Trophoblast cell (in vitro differentiated cells and primary cell): ENCODE results near the gene NLRC5.
A peak's percentile ranks its signal among the peaks of the same experiment; 100 is the strongest.

Experiments used
- DNase-seq, 2 donors: peaks; one replicate each; pipeline ENCODE4 v3.0.0-alpha.2; 2016
- H2AFZ ChIP-seq: 2 replicates; pipeline ENCODE4 v1.6.1; 2013; ENCODE audit warnings: low read length, moderate library complexity, mild to moderate bottlenecking; ENCODE audit not compliant: insufficient read depth, poor library complexity
- H2AK5ac ChIP-seq: 2 replicates; pipeline ENCODE4 v1.6.1; 2013; ENCODE audit warnings: mild to moderate bottlenecking, low read length
- H2BK120ac ChIP-seq: 2 replicates; pipeline ENCODE4 v1.6.1; 2013; ENCODE audit warnings: low read length, mild to moderate bottlenecking, moderate library complexity; ENCODE audit not compliant: insufficient read depth, poor library complexity
- H2BK12ac ChIP-seq: 2 replicates; pipeline ENCODE4 v1.6.1; 2013; ENCODE audit warnings: mild to moderate bottlenecking, low read length, moderate library complexity
- H2BK5ac ChIP-seq: 2 replicates; pipeline ENCODE4 v1.6.1; 2013; ENCODE audit warnings: low read length, low read depth, moderate library complexity, mild to moderate bottlenecking; ENCODE audit not compliant: poor library complexity
- H3K14ac ChIP-seq: 2 replicates; pipeline ENCODE4 v1.6.1; 2013; ENCODE audit warnings: mild to moderate bottlenecking, low read length
- H3K18ac ChIP-seq: 2 replicates; pipeline ENCODE4 v1.6.1; 2013; ENCODE audit warnings: mild to moderate bottlenecking, low read length
- H3K23ac ChIP-seq: 2 replicates; pipeline ENCODE4 v1.6.1; 2013; ENCODE audit warnings: low read length
- H3K27ac ChIP-seq: 2 replicates; pipeline ENCODE4 v1.5.1; 2013; ENCODE audit warnings: low read depth, mild to moderate bottlenecking, inconsistent platforms, low read length, moderate library complexity
- H3K27me3 ChIP-seq: 2 replicates; pipeline ENCODE4 v1.6.1; 2013; ENCODE audit warnings: inconsistent platforms, mild to moderate bottlenecking, low read length, moderate library complexity; ENCODE audit not compliant: insufficient read depth
- H3K36me3 ChIP-seq, 2 experiments: 1 replicate in 1 of 2; 2 replicates in 1 of 2; pipeline ENCODE4 v1.6.1; 2013; ENCODE audit warnings: low read length in 2 of 2, mild to moderate bottlenecking in 2 of 2, moderate library complexity in 1 of 2; ENCODE audit not compliant: insufficient read depth in 2 of 2, control insufficient read depth in 1 of 2
- H3K4ac ChIP-seq: 2 replicates; pipeline ENCODE4 v1.6.1; 2013; ENCODE audit warnings: low read depth, mild to moderate bottlenecking, low read length, moderate library complexity
- H3K4me1 ChIP-seq, 2 experiments: 1 replicate in 1 of 2; 2 replicates in 1 of 2; pipeline ENCODE4 v1.6.1; 2013; ENCODE audit warnings: low read length in 2 of 2, mild to moderate bottlenecking in 2 of 2, moderate library complexity in 1 of 2; ENCODE audit not compliant: insufficient read depth in 2 of 2, control insufficient read depth in 1 of 2
- H3K4me2 ChIP-seq: 2 replicates; pipeline ENCODE4 v1.6.1; 2013; ENCODE audit warnings: inconsistent platforms, mild to moderate bottlenecking, low read length, moderate library complexity
- H3K4me3 ChIP-seq: 2 replicates; pipeline ENCODE4 v1.5.1; 2013; ENCODE audit warnings: mild to moderate bottlenecking, low read depth, low read length, inconsistent platforms
- H3K79me1 ChIP-seq: one replicate; pipeline ENCODE4 v1.6.1; 2013; ENCODE audit warnings: low read length
- H3K79me2 ChIP-seq: 2 replicates; pipeline ENCODE4 v1.6.1; 2013; ENCODE audit warnings: low read length, mild to moderate bottlenecking; ENCODE audit not compliant: control insufficient read depth, insufficient read depth, poor library complexity
- H3K9ac ChIP-seq: 2 replicates; pipeline ENCODE4 v1.6.1; 2013; ENCODE audit warnings: mild to moderate bottlenecking, low read length
- H3K9me3 ChIP-seq: 2 replicates; pipeline ENCODE4 v1.6.1; 2013; ENCODE audit warnings: low read depth, mild to moderate bottlenecking, control low read depth, inconsistent platforms, low read length; ENCODE audit not compliant: insufficient read depth
- H4K12ac ChIP-seq: 2 replicates; pipeline ENCODE4 v1.6.1; 2013; ENCODE audit warnings: low read depth, mild to moderate bottlenecking, low read length, moderate library complexity
- H4K8ac ChIP-seq: 2 replicates; pipeline ENCODE4 v1.6.1; 2013; ENCODE audit warnings: low read depth, mild to moderate bottlenecking, low read length, moderate library complexity
- H4K91ac ChIP-seq: one replicate; pipeline ENCODE4 v1.6.1; 2013; ENCODE audit warnings: low read depth, mild to moderate bottlenecking, low read length, moderate library complexity
- WGBS: extraction: QIAGEN DNeasy Blood & Tissue Kit; methylation state at CpG from one replicate; pipeline ENCODE4 v1.1.7; 2013; ENCODE audit warnings: missing lambda C conversion rate; ENCODE audit not compliant: insufficient read length, insufficient coverage; ENCODE audit errors: extremely low coverage; 5-methylcytosine and 5-hydroxymethylcytosine counted together

The NLRC5 gene

GRCh38 chr16:56960681-56961281 lies 28.6 kb upstream of the NLRC5 start:
- H3K4ac ChIP-seq = no peak overlapping the region
- H2BK12ac ChIP-seq = no peak overlapping the region
- no peaks in the 10 kb centered on the region for H3K79me1 ChIP-seq
- H3K4me1 ChIP-seq = no peaks in the 10 kb centered on the region
- WGBS = no CpG with 5 or more reads among the region's 13 CpGs
- H3K23ac ChIP-seq = no peak overlapping the region
- no peak overlapping the region for H2BK120ac ChIP-seq
- H3K27ac ChIP-seq = no peak overlapping the region
- H3K14ac ChIP-seq = no peak overlapping the region
- H3K36me3 ChIP-seq = no peaks in the 10 kb centered on the region
- H2AK5ac ChIP-seq = no peak overlapping the region
- H3K18ac ChIP-seq = no peak overlapping the region
- no peaks in the 10 kb centered on the region for H3K9me3 ChIP-seq
- peak; percentile 77 to 82 for DNase-seq
- no peak overlapping the region for H4K12ac ChIP-seq
- no peaks in the 10 kb centered on the region for H3K27me3 ChIP-seq
- H4K8ac ChIP-seq = no peak overlapping the region
- H4K91ac ChIP-seq = no peak overlapping the region
- H3K4me2 ChIP-seq = no peak overlapping the region
- H2BK5ac ChIP-seq = no peak overlapping the region
- H2AFZ ChIP-seq = no peak overlapping the region
- no peak overlapping the region for H3K4me3 ChIP-seq
- H3K79me2 ChIP-seq = no peaks in the 10 kb centered on the region
- no peak overlapping the region for H3K9ac ChIP-seq

- no peak overlapping the region for H3K4ac ChIP-seq
Observed at GRCh38 chr16:56961386-56961785, 28.0 kb upstream of the NLRC5 start.

GRCh38 chr16:56961851-56962281 lies 27.5 kb upstream of the NLRC5 start, which contains the start of gene CETP:
Gene CETP (plus strand): TSS chr16:56961950. CDS start chr16:56961980, 30 bp downstream.
- no CpG with 5 or more reads among the region's 12 CpGs for WGBS
- H3K4me3 ChIP-seq = peak within 1 kb of the TSS; percentile 15

More at GRCh38 chr16:56961386-56961785, 28.0 kb upstream of the NLRC5 start:
- Histone ChIP-seq H3K9ac (no peak overlapping the region), H3K4me2 (no peak overlapping the region), H4K12ac (no peak overlapping the region), H3K4me3 (no peak overlapping the region), H4K91ac (no peak overlapping the region), H4K8ac (no peak overlapping the region), H3K14ac (no peak overlapping the region), H2BK120ac (no peak overlapping the region), H2BK12ac (no peak overlapping the region), H2AK5ac (no peak overlapping the region), H3K9me3 (no peaks in the 10 kb centered on the region), H2BK5ac (no peak overlapping the region), H3K79me1 (no peaks in the 10 kb centered on the region), H2AFZ (no peak overlapping the region), H3K4me1 (no peaks in the 10 kb centered on the region), H3K27me3 (no peaks in the 10 kb centered on the region), H3K36me3 (no peaks in the 10 kb centered on the region), H3K27ac (no peak overlapping the region), H3K79me2 (no peaks in the 10 kb centered on the region), H3K18ac (no peak overlapping the region), H3K23ac (no peak overlapping the region)
- DNase-seq = no peak
- WGBS = no CpG with 5 or more reads among the region's 3 CpGs

GRCh38 chr16:56964243-56965148 lies 24.9 kb upstream of the NLRC5 start:
- Histone ChIP-seq H2AK5ac (no peak overlapping the region), H2AFZ (no peak overlapping the region), H3K79me2 (no peaks in the 10 kb centered on the region), H4K8ac (no peak overlapping the region), H2BK12ac (no peak overlapping the region), H3K36me3 (no peaks in the 10 kb centered on the region), H3K79me1 (no peaks in the 10 kb centered on the region), H3K4me2 (no peak overlapping the region), H4K91ac (no peak overlapping the region), H3K23ac (no peak overlapping the region), H2BK5ac (no peak overlapping the region), H3K4me3 (no peak overlapping the region), H3K4me1 (no peaks in the 10 kb centered on the region), H3K27ac (no peak overlapping the region), H3K9me3 (no peaks in the 10 kb centered on the region), H2BK120ac (no peak overlapping the region), H3K4ac (no peak overlapping the region), H3K27me3 (no peaks in the 10 kb centered on the region), H4K12ac (no peak overlapping the region), H3K9ac (no peak overlapping the region), H3K18ac (no peak overlapping the region), H3K14ac (no peak overlapping the region)
- no CpG with 5 or more reads among the region's 30 CpGs for WGBS
- peak; percentile 78 to 87 for DNase-seq

More at GRCh38 chr16:56961851-56962281, 27.5 kb upstream of the NLRC5 start, which contains the start of gene CETP:
- Histone ChIP-seq H3K23ac (no peak within 1 kb of the TSS), H3K4me1 (no peaks in the 10 kb centered on the region), H3K27me3 (no peaks in the 10 kb centered on the region), H3K4me2 (no peak within 1 kb of the TSS), H2BK120ac (no peak within 1 kb of the TSS), H2AFZ (no peak within 1 kb of the TSS), H4K91ac (no peak within 1 kb of the TSS), H3K9ac (no peak within 1 kb of the TSS), H2AK5ac (no peak within 1 kb of the TSS), H3K9me3 (no peaks in the 10 kb centered on the region), H3K18ac (no peak within 1 kb of the TSS), H3K14ac (no peak within 1 kb of the TSS), H2BK12ac (no peak within 1 kb of the TSS), H3K36me3 (no peaks in the 10 kb centered on the region), H3K79me1 (no peaks in the 10 kb centered on the region), H4K8ac (no peak within 1 kb of the TSS), H3K79me2 (no peaks in the 10 kb centered on the region), H3K27ac (no peak within 1 kb of the TSS), H4K12ac (no peak within 1 kb of the TSS), H2BK5ac (no peak within 1 kb of the TSS), H3K4ac (no peak within 1 kb of the TSS)
- DNase-seq = no peak
